ENCODE results near the gene SLIT3. TPM values are rescaled to one million over a fixed set of nuclear protein-coding genes. Genes with fewer than 3 reads are reported as not detected.

Gene SLIT3
- total and polyA plus RNA-seq, 9 of the 15 experiments (the other 6 are each of a cell fraction or from before 2014, with no cell fraction given) = 0.01 to 0.04 TPM; not detected in 7

DNA sequence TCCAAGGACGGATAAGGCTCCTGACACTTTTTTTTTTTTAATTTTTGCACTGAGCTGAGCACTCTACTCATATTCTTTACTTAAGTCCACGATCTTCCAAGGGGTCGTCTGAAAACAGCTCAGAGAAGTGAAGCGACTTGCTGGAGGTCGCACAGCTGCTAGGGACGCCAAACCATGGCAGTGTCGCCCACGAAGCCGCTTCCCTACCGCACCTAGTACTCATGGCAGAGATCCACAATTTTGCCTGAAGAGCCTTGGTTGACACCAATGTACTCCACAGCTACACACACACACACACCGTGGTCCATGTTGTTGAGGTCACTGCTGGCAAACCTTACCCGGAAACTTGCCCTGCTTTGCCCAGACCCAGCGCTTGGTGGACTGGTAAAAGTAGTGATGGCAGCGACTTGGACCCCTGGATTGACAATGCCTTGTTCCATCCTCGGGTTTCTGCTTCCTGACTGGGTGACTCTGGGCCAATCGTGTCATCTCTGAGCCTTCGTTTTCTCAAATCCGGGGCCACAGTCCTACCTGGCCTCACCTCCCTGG is 521 bp upstream of the SLIT3 start:
- Histone ChIP-seq H3K4me2 (ENCODE audit: insufficient read depth, low read length) (no peak overlapping the region), H3K27ac (ENCODE audit: extremely low read depth, low read depth, low read length) (no peak overlapping the region), H4K20me1 (replicated peaks; ENCODE audit: control insufficient read depth, insufficient read depth, low read length) (no peaks in the 10 kb centered on the region; the same call in none of the 2 replicates), H3K27me3 (ENCODE audit: control insufficient read depth in 2 of 2, insufficient read depth in 2 of 2, low read length in 2 of 2) (peaks cover 0 to 16% of the 10 kb centered on the region in 2 experiments; a peak in 3 of 5 replicates), H3K36me3 (ENCODE audit: control insufficient read depth, insufficient read depth, low read length) (no peaks in the 10 kb centered on the region), H3K9ac (ENCODE audit: insufficient read depth in 1 of 2, low read depth in 2 of 2, low read length in 2 of 2) (no peak overlapping the region), H3K4me1 (replicated peaks in 1 of 2; ENCODE audit: control insufficient read depth in 2 of 2, insufficient read depth in 2 of 2, low read length in 2 of 2) (peaks cover 0 to 7% of the 10 kb centered on the region in 2 experiments; a peak in 1 of 5 replicates), H2AFZ (ENCODE audit: low read depth, low read length) (no peak overlapping the region), H3K4me3 (no peak overlapping the region), H3K9me3 (replicated peaks; ENCODE audit: control insufficient read depth, insufficient read depth, low read depth, low read length) (no peaks in the 10 kb centered on the region), H3K79me2 (ENCODE audit: control insufficient read depth, insufficient read depth, low read length) (no peaks in the 10 kb centered on the region), H3K9me1 (ENCODE audit: control insufficient read depth, insufficient read depth, low read length) (no peaks in the 10 kb centered on the region)
- DNase-seq (ENCODE audit: extremely low read depth in 1 of 4, low spot score in 3 of 4) = no peak
- no peak for TF ChIP-seq NR4A1 (CRISPR knock-in tag; IDR thresholded peaks at IDR 0.05)
- no peak for TF ChIP-seq NR4A1 (tag; IDR thresholded peaks at IDR 0.05)
- TF ChIP-seq HNRNPH1 (optimal IDR thresholded peaks at IDR 0.05; ENCODE audit: low read depth, low read length) = no peak
- TF ChIP-seq, protein P1, sequence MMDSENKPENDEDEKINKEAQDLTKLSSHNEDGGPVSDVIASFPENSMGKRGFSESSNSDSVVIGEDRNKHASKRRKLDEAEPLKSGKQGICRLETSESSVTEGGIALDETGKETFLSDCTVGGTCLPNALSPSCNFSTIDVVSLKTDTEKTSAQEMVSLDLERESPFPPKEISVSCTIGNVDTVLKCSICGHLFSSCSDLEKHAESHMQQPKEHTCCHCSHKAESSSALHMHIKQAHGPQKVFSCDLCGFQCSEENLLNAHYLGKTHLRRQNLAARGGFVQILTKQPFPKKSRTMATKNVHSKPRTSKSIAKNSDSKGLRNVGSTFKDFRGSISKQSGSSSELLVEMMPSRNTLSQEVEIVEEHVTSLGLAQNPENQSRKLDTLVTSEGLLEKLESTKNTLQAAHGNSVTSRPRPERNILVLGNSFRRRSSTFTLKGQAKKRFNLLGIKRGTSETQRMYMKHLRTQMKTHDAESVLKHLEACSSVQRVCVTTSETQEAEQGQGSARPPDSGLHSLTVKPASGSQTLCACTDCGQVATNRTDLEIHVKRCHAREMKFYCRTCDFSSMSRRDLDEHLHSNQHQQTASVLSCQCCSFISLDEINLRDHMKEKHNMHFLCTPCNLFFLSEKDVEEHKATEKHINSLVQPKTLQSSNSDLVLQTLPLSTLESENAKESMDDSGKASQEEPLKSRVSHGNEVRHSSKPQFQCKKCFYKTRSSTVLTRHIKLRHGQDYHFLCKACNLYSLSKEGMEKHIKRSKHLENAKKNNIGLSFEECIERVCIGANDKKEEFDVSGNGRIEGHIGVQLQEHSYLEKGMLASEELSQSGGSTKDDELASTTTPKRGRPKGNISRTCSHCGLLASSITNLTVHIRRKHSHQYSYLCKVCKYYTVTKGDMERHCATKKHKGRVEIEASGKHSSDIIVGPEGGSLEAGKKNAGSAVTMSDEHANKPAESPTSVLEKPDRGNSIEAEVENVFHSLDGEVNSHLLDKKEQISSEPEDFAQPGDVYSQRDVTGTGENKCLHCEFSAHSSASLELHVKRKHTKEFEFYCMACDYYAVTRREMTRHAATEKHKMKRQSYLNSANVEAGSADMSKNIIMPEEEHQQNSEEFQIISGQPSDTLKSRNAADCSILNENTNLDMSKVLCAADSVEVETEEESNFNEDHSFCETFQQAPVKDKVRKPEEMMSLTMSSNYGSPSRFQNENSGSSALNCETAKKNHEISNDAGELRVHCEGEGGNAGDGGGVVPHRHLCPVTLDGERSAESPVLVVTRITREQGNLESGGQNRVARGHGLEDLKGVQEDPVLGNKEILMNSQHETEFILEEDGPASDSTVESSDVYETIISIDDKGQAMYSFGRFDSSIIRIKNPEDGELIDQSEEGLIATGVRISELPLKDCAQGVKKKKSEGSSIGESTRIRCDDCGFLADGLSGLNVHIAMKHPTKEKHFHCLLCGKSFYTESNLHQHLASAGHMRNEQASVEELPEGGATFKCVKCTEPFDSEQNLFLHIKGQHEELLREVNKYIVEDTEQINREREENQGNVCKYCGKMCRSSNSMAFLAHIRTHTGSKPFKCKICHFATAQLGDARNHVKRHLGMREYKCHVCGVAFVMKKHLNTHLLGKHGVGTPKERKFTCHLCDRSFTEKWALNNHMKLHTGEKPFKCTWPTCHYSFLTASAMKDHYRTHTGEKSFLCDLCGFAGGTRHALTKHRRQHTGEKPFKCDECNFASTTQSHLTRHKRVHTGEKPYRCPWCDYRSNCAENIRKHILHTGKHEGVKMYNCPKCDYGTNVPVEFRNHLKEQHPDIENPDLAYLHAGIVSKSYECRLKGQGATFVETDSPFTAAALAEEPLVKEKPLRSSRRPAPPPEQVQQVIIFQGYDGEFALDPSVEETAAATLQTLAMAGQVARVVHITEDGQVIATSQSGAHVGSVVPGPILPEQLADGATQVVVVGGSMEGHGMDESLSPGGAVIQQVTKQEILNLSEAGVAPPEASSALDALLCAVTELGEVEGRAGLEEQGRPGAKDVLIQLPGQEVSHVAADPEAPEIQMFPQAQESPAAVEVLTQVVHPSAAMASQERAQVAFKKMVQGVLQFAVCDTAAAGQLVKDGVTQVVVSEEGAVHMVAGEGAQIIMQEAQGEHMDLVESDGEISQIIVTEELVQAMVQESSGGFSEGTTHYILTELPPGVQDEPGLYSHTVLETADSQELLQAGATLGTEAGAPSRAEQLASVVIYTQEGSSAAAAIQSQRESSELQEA (IDR thresholded peaks at IDR 0.05; ENCODE audit: low read depth) = no peak
- ATAC-seq = no peak
- CTCF ChIA-PET (ENCODE audit: low intra/inter-chr PET ratio) = interaction anchor here (1.5 kb wide), 1 partner anchor 1032 kb away, joined by 5 read pairs; no protein-coding TSS in a partner anchor
- FAIRE-seq = no peak
- BruUV-seq (replicated peaks) = no TSS peak
- POLR2A ChIA-PET = no interaction called here
- WGBS (ENCODE audit: insufficient coverage, low coverage, missing lambda C conversion rate) = 40% methylated on average over 17 of the region's 18 CpGs
- intact Hi-C loops (cut with micrococcal nuclease) = no loop called here
- in situ Hi-C loops (cut with MboI) = loop anchor here (10.0 kb wide), 1 partner anchor 317 kb away; no protein-coding TSS in a partner anchor
